ENCODE results near the gene OTOG. TPM values are rescaled to one million over a fixed set of nuclear protein-coding genes. Genes with fewer than 3 reads are reported as not detected.

The OTOG gene
- total RNA-seq, 1 experiment from 2014 or later: not detected

DNA sequence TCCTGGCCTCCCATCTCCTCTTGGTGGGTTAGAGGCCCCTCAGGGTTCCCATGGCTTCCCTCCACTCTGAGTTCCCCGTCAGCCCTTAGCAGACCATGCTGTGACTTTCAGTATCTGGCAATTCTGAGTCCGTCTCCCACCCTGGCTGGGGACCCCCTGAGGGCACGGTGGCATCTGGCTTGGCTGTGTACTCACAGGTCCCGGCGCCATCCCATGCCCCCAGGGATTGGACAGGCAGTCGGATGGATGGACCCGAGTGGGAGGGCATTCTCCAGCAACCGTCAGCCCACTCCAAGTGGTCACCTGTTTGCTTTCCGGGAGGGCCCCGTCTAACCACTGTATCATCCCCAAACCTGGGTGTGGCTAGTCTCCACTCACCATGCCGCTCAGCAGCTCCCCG, 46.4 kb upstream of the OTOG start:
- TF ChIP-seq EZH2 (IDR thresholded peaks at IDR 0.05; ENCODE audit: low read length, unreplicated experiment) (no peak), EZH2phosphoT487 (IDR thresholded peaks at IDR 0.05; ENCODE audit: borderline replicate concordance, low read length) (no peak)
- TF ChIP-seq, protein P1, sequence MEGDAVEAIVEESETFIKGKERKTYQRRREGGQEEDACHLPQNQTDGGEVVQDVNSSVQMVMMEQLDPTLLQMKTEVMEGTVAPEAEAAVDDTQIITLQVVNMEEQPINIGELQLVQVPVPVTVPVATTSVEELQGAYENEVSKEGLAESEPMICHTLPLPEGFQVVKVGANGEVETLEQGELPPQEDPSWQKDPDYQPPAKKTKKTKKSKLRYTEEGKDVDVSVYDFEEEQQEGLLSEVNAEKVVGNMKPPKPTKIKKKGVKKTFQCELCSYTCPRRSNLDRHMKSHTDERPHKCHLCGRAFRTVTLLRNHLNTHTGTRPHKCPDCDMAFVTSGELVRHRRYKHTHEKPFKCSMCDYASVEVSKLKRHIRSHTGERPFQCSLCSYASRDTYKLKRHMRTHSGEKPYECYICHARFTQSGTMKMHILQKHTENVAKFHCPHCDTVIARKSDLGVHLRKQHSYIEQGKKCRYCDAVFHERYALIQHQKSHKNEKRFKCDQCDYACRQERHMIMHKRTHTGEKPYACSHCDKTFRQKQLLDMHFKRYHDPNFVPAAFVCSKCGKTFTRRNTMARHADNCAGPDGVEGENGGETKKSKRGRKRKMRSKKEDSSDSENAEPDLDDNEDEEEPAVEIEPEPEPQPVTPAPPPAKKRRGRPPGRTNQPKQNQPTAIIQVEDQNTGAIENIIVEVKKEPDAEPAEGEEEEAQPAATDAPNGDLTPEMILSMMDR (conservative IDR thresholded peaks at IDR 0.05; ENCODE audit: low read depth, low read length): no peak
- Histone ChIP-seq H3K27ac (ENCODE audit: low read length) (no peak overlapping the region), H3K4me2 (ENCODE audit: low read length) (no peak overlapping the region), H3K4me1 (ENCODE audit: insufficient read depth, low read length) (no peaks in the 10 kb centered on the region), H3K9me3 (ENCODE audit: low read length) (no peaks in the 10 kb centered on the region), H2AFZ (ENCODE audit: low read length) (no peak overlapping the region), H4K20me1 (ENCODE audit: low read length) (no peaks in the 10 kb centered on the region), H3K79me2 (ENCODE audit: low read length) (no peaks in the 10 kb centered on the region), H3K9me2 (replicated peaks; ENCODE audit: low read length) (no peaks in the 10 kb centered on the region), H3F3A (ENCODE audit: low read length, unreplicated experiment) (no peaks in the 10 kb centered on the region), H3K9ac (ENCODE audit: low read length) (no peak overlapping the region), H3K4me3 (ENCODE audit: low read length) (no peak overlapping the region), H3K27me3 (ENCODE audit: low read length) (no peaks in the 10 kb centered on the region), H3K36me3 (ENCODE audit: low read depth, low read length) (no peaks in the 10 kb centered on the region)
- ChIA-PET CTCF (no interaction called here), POLR2A (ENCODE audit: unreplicated experiment) (no interaction called here)
- intact Hi-C loops (cut with micrococcal nuclease): loop anchor here (10.0 kb wide), 1 partner anchor 266 kb away; no protein-coding TSS in a partner anchor
- ATAC-seq: no peak
- BruUV-seq (replicated peaks): no TSS peak
- DNase-seq: no peak

DNA sequence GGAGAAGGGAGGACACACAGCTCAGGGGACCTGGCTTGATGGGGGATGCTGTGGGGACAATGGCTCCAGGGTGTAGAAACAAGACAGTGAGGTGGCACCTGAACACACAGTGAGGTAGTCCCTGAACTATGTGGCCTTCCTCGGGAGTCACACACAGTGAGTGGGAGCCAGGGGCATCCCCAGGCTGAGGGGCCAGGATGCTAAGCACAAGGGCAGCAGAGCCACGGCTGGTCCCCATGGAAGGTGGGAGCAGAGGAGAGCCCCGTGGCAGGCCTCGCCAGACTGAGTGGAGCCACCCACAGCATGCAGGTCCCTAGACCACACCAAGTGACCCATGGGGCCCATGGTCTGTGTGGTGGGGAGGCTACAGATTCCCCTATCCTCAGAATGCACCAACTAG, 44.4 kb upstream of the OTOG start:
- ChIA-PET POLR2A (ENCODE audit: unreplicated experiment) (no interaction called here), CTCF (interaction anchor here (0.6 to 1.1 kb wide), 2 partner anchors 83 to 119 kb away, joined by 3 read pairs; no protein-coding TSS in a partner anchor)
- no peaks in the 10 kb centered on the region for H3K36me3 ChIP-seq (ENCODE audit: low read depth, low read length)
- no peak overlapping the region for H3K4me3 ChIP-seq (ENCODE audit: low read length)
- TF ChIP-seq, protein P1 (conservative IDR thresholded peaks at IDR 0.05; ENCODE audit: low read depth, low read length): no peak
- TF ChIP-seq EZH2 (IDR thresholded peaks at IDR 0.05; ENCODE audit: low read length, unreplicated experiment) (no peak), EZH2phosphoT487 (IDR thresholded peaks at IDR 0.05; ENCODE audit: borderline replicate concordance, low read length) (no peak)
- intact Hi-C loops (cut with micrococcal nuclease): loop anchor here (10.0 kb wide), 1 partner anchor 268 kb away; no protein-coding TSS in a partner anchor
- H3F3A ChIP-seq (ENCODE audit: low read length, unreplicated experiment): no peaks in the 10 kb centered on the region
- ATAC-seq (no peak), DNase-seq (no peak)
- H4K20me1 ChIP-seq (ENCODE audit: low read length): no peaks in the 10 kb centered on the region
- H2AFZ ChIP-seq (ENCODE audit: low read length): no peak overlapping the region
- H3K27me3 ChIP-seq (ENCODE audit: low read length): 0 out of 2 replicates have a peak, but pooled peaks cover 2% of the 10 kb centered on the region
- H3K9me3 ChIP-seq (ENCODE audit: low read length): no peaks in the 10 kb centered on the region
- no peak overlapping the region for H3K4me2 ChIP-seq (ENCODE audit: low read length)
- no peaks in the 10 kb centered on the region for H3K9me2 ChIP-seq (replicated peaks; ENCODE audit: low read length)
- H3K79me2 ChIP-seq (ENCODE audit: low read length): no peaks in the 10 kb centered on the region
- no peak overlapping the region for H3K9ac ChIP-seq (ENCODE audit: low read length)
- BruUV-seq (replicated peaks): no TSS peak
- no peaks in the 10 kb centered on the region for H3K4me1 ChIP-seq (ENCODE audit: insufficient read depth, low read length)
- no peak overlapping the region for H3K27ac ChIP-seq (ENCODE audit: low read length)

DNA sequence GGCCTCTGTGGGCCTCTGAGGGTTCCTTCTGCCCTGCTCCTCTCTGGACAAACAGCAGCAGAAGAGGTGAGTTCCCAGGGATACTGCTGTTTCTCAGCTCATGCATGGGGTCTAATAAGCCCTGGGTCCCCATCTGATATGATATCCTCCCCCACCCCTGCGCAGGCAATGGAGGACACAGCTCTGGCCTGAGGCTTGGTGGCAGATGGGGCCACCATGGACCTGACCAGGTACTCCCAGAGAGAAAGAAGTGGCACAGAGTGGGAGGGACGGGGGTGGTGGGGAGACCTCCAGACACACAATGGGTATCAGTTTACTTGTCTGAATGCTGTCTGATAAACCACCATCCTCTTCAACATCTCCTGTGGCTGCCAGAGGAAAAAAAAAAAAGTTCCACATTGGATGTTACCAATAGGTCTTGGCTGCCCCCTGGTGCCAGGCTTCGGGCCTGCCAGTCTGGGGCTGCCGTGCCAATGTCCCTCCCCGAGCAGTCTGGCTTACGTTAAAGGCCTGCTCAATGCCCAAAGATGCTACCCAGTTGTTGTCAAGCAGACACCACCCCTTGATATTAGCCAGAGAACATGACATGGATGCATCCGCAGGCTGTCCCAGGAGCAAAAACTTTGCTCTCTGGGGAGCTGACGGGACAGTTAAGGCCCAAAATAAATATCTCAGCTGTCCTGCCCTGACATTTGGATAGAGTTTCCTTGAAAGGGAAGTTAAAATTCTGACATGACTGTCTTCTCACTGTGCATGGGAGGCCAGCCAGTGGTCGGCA, 42.5 kb upstream of the OTOG start:
- no peak overlapping the region for H3K9ac ChIP-seq (ENCODE audit: low read length)
- no peak overlapping the region for H2AFZ ChIP-seq (ENCODE audit: low read length)
- ChIA-PET POLR2A (ENCODE audit: unreplicated experiment) (no interaction called here), CTCF (interaction anchor here (0.6 to 1.5 kb wide), 2 partner anchors 24 to 121 kb away, joined by 3 to 4 read pairs; no protein-coding TSS in a partner anchor)
- H4K20me1 ChIP-seq (ENCODE audit: low read length): no peaks in the 10 kb centered on the region
- H3K4me3 ChIP-seq (ENCODE audit: low read length): no peak overlapping the region
- no peak overlapping the region for H3K4me2 ChIP-seq (ENCODE audit: low read length)
- intact Hi-C loops (cut with micrococcal nuclease): loop anchor here (1.0 to 10.0 kb wide), 3 partner anchors 115 to 270 kb away; no protein-coding TSS in a partner anchor
- H3K79me2 ChIP-seq (ENCODE audit: low read length): no peaks in the 10 kb centered on the region
- peak; percentile 74 for DNase-seq
- H3K36me3 ChIP-seq (ENCODE audit: low read depth, low read length): no peaks in the 10 kb centered on the region
- BruUV-seq (replicated peaks): no TSS peak
- H3K9me3 ChIP-seq (ENCODE audit: low read length): no peaks in the 10 kb centered on the region
- TF ChIP-seq, protein P1 (conservative IDR thresholded peaks at IDR 0.05; ENCODE audit: low read depth, low read length): peak; percentile 84
- no peak for TF ChIP-seq EZH2phosphoT487 (IDR thresholded peaks at IDR 0.05; ENCODE audit: borderline replicate concordance, low read length)
- TF ChIP-seq EZH2 (IDR thresholded peaks at IDR 0.05; ENCODE audit: low read length, unreplicated experiment): no peak
- peaks cover 10% of the 10 kb centered on the region; the same call in 1 of the 2 replicates for H3K27me3 ChIP-seq (ENCODE audit: low read length)
- no peaks in the 10 kb centered on the region for H3F3A ChIP-seq (ENCODE audit: low read length, unreplicated experiment)
- H3K27ac ChIP-seq (ENCODE audit: low read length): no peak overlapping the region
- ATAC-seq: peak; percentile 88
- H3K4me1 ChIP-seq (ENCODE audit: insufficient read depth, low read length): no peaks in the 10 kb centered on the region
- no peaks in the 10 kb centered on the region for H3K9me2 ChIP-seq (replicated peaks; ENCODE audit: low read length)
